Epithelial cell of esophagus (primary cell): ENCODE measurements around the gene AURKB.
A peak's percentile ranks its signal among the peaks of the same experiment; 100 is the strongest.

Experiments used
- DNase-seq: peaks from one replicate; pipeline ENCODE4 v3.0.0; 2010; ENCODE audit warnings: low read depth
- H3K4me3 ChIP-seq: 2 replicates; pipeline ENCODE4 v1.5.1; 2011; ENCODE audit warnings: mild to moderate bottlenecking, low read length, control low read depth
- TF ChIP-seq, protein P1 (sequence below): IDR thresholded peaks from 2 replicates; pipeline ENCODE4 v1.5.1; 2011; ENCODE audit warnings: low read depth, mild to moderate bottlenecking, low read length, control low read depth, inconsistent platforms; ENCODE audit not compliant: insufficient read depth; ENCODE audit errors: missing control alignments

AURKB gene

DNA sequence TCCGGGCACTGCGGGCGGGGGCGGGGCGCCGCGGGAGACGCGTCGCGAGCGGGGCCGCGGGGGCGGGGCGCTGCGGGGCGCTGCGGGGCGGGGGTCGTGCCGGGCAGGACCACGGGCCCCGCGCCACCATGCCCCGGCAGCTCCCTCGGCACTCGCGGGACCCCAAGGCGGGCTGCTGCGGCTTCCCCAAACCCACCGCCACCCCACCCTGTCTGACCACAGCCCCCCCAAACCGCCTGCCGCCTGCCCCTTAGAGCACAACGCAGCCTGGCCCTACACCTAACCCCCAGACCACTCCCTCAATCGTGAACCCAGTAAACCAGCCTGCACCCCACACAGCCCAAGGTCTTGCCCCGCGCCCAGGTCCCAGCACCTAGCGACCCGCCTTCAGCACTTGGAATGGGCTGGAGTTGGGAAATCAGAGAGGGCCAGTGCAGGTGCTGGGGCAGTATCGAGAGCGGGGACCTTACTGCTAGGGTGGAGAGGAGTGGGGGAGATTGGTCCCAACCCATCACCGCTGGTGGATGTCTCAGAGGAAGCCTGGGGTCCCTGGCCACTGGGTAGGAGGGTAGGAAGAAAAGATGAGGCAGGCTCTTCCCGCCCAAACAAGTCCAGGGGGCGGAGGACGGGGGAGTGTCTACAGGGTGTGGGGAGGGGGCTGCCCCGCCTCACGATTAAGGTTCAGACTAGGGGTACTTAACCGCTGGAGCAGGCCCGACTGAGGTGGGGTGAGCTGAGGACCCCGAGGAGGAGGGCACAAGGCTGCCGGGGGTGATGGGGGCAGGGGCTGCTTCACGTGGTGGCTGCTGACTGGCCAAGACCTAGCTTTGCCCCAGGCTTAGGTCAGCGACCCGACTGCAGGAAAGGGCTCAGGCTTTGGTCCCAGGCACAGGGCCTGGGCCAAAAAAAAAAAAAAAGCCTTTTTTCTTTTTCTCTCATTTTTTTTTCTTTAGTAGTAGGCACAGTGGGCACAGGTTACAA is 47.1 kb downstream of the AURKB start:
- DNase-seq: no peak

DNA sequence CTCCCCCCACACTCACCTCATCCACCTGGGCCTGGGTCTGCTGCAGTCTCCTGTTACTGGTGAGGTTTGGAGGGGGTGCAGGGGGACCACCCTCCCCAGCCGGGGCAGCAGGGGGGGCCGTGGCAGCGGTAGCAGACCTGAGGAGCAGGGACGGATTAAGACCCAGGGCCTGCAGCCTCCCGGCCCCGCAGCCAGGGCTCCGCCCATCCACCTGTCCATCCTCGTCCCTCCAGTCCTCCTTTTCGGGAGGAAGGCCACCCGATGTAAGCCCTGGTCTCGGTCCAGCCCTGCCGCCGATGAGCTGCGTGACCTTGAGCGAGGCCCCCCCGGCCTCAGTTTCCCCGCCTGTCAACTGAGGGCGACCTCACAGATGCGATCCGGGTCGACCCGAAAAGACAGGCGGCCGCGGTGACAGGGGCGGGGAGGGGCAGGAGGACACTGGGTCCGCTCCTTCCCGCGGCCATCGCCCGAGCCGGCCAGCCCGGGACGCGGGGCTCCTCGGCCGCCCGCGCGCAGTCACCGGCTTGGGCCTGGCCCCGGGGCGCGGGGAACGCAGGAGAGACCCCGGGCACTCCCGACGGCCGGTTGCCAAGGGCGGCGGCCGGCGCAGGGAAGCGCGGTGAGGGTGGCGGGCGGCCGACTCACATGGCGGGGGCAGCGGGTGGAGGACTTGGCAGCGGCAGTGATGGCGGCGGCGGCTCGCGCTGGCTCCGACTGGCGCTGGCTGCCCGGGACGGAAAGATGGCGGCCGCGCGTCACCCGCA is 48.0 kb downstream of the AURKB start, which contains the start of gene VAMP2:
Gene VAMP2, minus strand, starts transcription at position 716 of the 764 bp plus-strand sequence. Its CDS starts 69 bp downstream, at position 647.
- TF ChIP-seq, protein P1, sequence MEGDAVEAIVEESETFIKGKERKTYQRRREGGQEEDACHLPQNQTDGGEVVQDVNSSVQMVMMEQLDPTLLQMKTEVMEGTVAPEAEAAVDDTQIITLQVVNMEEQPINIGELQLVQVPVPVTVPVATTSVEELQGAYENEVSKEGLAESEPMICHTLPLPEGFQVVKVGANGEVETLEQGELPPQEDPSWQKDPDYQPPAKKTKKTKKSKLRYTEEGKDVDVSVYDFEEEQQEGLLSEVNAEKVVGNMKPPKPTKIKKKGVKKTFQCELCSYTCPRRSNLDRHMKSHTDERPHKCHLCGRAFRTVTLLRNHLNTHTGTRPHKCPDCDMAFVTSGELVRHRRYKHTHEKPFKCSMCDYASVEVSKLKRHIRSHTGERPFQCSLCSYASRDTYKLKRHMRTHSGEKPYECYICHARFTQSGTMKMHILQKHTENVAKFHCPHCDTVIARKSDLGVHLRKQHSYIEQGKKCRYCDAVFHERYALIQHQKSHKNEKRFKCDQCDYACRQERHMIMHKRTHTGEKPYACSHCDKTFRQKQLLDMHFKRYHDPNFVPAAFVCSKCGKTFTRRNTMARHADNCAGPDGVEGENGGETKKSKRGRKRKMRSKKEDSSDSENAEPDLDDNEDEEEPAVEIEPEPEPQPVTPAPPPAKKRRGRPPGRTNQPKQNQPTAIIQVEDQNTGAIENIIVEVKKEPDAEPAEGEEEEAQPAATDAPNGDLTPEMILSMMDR: no peak
- DNase-seq: peak; percentile 69
- H3K4me3 ChIP-seq: peak within 1 kb of the TSS; percentile 82

More for the DNA sequence above, 47.1 kb downstream of the AURKB start:
- H3K4me3 ChIP-seq: peak overlapping the region; percentile 41
- TF ChIP-seq, protein P1: no peak

DNA sequence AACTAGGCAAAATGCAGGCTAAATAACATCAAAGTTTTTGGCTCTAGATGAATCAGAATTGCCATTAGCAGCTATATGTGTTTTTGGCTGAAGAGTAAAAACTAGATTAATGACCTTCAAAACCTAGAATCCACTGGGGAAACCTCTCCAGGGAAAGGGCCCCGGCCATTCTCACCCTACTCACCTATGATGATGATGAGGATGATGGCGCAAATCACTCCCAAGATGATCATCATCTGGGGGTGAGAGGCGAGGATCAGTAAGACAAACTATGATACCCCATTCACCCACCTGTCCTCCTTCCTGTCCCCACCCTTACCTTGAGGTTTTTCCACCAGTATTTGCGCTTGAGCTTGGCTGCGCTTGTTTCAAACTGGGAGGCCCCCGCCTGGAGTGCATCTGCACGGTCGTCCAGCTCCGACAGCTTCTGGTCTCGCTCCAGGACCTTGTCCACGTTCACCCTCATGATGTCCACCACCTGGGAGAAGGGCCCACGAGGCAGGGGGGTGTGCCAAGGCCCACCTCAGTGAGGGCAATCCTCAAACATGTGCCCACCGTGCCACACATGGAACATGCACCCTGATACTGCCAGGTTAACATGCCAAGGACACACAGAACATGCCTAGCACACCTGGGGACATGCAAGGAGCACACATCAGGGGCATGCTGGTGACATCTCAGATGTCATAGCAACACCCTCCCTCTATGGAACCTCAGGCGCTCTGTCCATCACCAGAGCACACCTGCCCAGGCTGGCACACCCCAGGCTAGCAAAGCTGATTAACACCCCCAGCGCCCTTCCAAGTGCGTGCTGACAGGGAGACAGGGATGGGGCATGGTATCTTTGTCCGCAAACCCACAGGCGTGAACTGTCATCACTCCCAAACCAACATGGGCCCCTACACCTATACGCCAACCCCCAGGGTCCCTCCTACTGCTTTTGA is 48.8 kb downstream of the AURKB start:
- TF ChIP-seq, protein P1: no peak
- DNase-seq: no peak
- H3K4me3 ChIP-seq: peak overlapping the region; percentile 82

DNA sequence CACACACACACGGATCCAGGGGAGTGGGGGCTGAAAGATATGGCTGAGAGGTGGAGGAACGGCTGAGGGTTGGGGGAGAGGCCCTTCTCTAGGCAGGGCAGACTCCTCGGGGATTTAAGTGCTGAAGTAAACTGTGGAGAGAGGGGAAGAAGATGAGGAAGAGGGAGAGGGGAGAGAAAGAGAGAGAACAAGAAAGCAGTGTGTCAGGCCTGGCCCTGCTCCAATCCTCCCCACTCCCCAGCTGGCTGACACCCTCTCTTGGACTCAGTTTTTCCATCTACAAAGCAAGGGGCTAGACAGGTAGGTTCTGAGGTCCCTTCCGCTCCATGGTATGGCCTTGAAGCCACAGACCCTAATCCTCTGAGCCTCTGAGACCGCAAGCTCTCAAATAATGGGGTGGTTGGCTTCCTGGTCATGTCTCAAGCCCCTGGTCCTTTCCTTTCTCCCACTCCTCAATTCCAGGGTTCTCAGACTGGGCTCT is 49.6 kb downstream of the AURKB start:
- TF ChIP-seq, protein P1: no peak
- DNase-seq: no peak
- H3K4me3 ChIP-seq: peak overlapping the region; percentile 8

DNA sequence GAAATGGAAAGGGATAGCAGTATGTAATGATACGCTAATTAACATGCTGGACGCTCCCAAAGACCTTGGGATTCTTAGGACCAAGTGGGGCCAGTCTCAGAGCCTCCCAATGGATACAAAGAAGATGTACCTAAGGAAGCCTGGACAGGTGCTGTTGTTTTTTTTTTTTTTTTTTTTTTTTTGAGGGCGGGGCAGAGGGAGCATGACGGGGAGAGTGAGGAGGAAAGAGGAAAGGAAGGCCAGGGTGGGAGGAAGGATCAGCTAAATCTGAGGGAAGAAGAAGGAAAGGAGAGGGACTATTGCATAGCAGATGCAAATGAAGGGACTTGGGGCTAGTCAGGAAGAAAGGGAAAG is 50.2 kb downstream of the AURKB start:
- no peak for DNase-seq
- no peak overlapping the region for H3K4me3 ChIP-seq

More for the DNA sequence above, 50.2 kb downstream of the AURKB start:
- TF ChIP-seq, protein P1: no peak
